ENCODE measurements around the gene MYMK.

MYMK gene

GRCh38 chr9:133524146-133524545 lies 613 bp downstream of the MYMK start:
- DNase-seq (ENCODE audit: low read depth): no peak
- H3K4me3 ChIP-seq (ENCODE audit: low read length): no peak overlapping the region
- TF ChIP-seq CTCF (IDR thresholded peaks at IDR 0.05; ENCODE audit: insufficient read depth, low read depth, low read length, missing control alignments): no peak

- H3K4me3 ChIP-seq (ENCODE audit: low read length): no peak overlapping the region
- TF ChIP-seq CTCF (IDR thresholded peaks at IDR 0.05; ENCODE audit: insufficient read depth, low read depth, low read length, missing control alignments): no peak
- no peak for DNase-seq (ENCODE audit: low read depth)
These were observed 1.7 kb downstream of the MYMK start for GRCh38 chr9:133523106-133523505.

GRCh38 chr9:133522073-133522910 lies 2.5 kb downstream of the MYMK start:
- no peak for TF ChIP-seq CTCF (IDR thresholded peaks at IDR 0.05; ENCODE audit: insufficient read depth, low read depth, low read length, missing control alignments)
- H3K4me3 ChIP-seq (ENCODE audit: low read length): no peak overlapping the region
- DNase-seq (ENCODE audit: low read depth): no peak

GRCh38 chr9:133521122-133522072 lies 3.4 kb downstream of the MYMK start:
- no peak overlapping the region for H3K4me3 ChIP-seq (ENCODE audit: low read length)

GRCh38 chr9:133520121-133520835 lies 4.5 kb downstream of the MYMK start:
- DNase-seq (ENCODE audit: low read depth): no peak
- no peak overlapping the region for H3K4me3 ChIP-seq (ENCODE audit: low read length)
- no peak for TF ChIP-seq CTCF (IDR thresholded peaks at IDR 0.05; ENCODE audit: insufficient read depth, low read depth, low read length, missing control alignments)

More at GRCh38 chr9:133521122-133522072, 3.4 kb downstream of the MYMK start:
- TF ChIP-seq CTCF (IDR thresholded peaks at IDR 0.05; ENCODE audit: insufficient read depth, low read depth, low read length, missing control alignments): no peak
- DNase-seq (ENCODE audit: low read depth): no peak

- no peak overlapping the region for H3K4me3 ChIP-seq (ENCODE audit: low read length)
- peak; percentile 44 for DNase-seq (ENCODE audit: low read depth)
- TF ChIP-seq CTCF (IDR thresholded peaks at IDR 0.05; ENCODE audit: insufficient read depth, low read depth, low read length, missing control alignments): no peak
These were observed 5.1 kb downstream of the MYMK start for GRCh38 chr9:133519693-133520092.
